Liver (tissue), 9 donors: Measurements from ENCODE around the gene SLIT2. TPM values are rescaled to one million over a fixed set of nuclear protein-coding genes. Genes with fewer than 3 reads are reported as not detected.

Experiments used
- DNase-seq: peaks from one replicate; pipeline ENCODE4 v3.0.0-alpha.2; 2017; ENCODE audit warnings: low spot score
- H3K27ac ChIP-seq, 2 donors: one replicate each; pipeline ENCODE4 v1.7.0; 2013; ENCODE audit warnings: inconsistent platforms in 2 of 2, low read length in 2 of 2, control low read depth in 1 of 2, low read depth in 1 of 2, mild to moderate bottlenecking in 1 of 2
- H3K27me3 ChIP-seq, 4 donors: one replicate each; pipeline versions ENCODE4 v1.6.1 to v1.7.0; 2013; ENCODE audit warnings: low read length in 3 of 4, inconsistent platforms in 1 of 4, mild to moderate bottlenecking in 1 of 4, moderate library complexity in 1 of 4; ENCODE audit not compliant: control insufficient read depth in 4 of 4, insufficient read depth in 4 of 4
- H3K36me3 ChIP-seq, 4 donors: one replicate each; pipeline versions ENCODE4 v1.6.1 to v1.7.0; 2013; ENCODE audit warnings: low read length in 3 of 4, mild to moderate bottlenecking in 3 of 4, low read depth in 1 of 4, moderate library complexity in 1 of 4; ENCODE audit not compliant: control insufficient read depth in 4 of 4, insufficient read depth in 3 of 4
- H3K4me1 ChIP-seq, 4 donors: one replicate each; pipeline versions ENCODE4 v1.6.1 to v1.7.0; 2013; ENCODE audit warnings: low read length in 3 of 4, mild to moderate bottlenecking in 3 of 4, moderate library complexity in 1 of 4; ENCODE audit not compliant: control insufficient read depth in 4 of 4, insufficient read depth in 4 of 4
- H3K4me3 ChIP-seq, 3 donors: one replicate each; pipeline versions ENCODE4 v1.6.1 to v1.7.0; 2013; ENCODE audit warnings: low read length in 3 of 3, control low read depth in 1 of 3, low read depth in 1 of 3, mild to moderate bottlenecking in 1 of 3
- H3K9ac ChIP-seq, 2 donors: one replicate each; pipeline ENCODE4 v1.7.0; 2013; ENCODE audit warnings: low read length in 2 of 2, mild to moderate bottlenecking in 2 of 2, moderate library complexity in 2 of 2, control low read depth in 1 of 2, low read depth in 1 of 2
- H3K9me3 ChIP-seq, 4 donors: one replicate each; pipeline versions ENCODE4 v1.6.1 to v1.7.0; 2013; ENCODE audit warnings: low read length in 3 of 4; ENCODE audit not compliant: control insufficient read depth in 4 of 4
- FOXA2 ChIP-seq: IDR thresholded peaks from 2 replicates; pipeline ENCODE4 v1.6.1; 2016; ENCODE audit warnings: antibody characterized with exemption
- JUND ChIP-seq, 2 donors: IDR thresholded peaks; 2 replicates each; pipeline ENCODE4 v1.6.1; 2016; ENCODE audit warnings: antibody characterized with exemption in 2 of 2
- NR2F2 ChIP-seq: IDR thresholded peaks from 2 replicates; pipeline ENCODE4 v1.6.1; 2016; ENCODE audit warnings: antibody characterized with exemption
- SP1 ChIP-seq: IDR thresholded peaks from 2 replicates; pipeline ENCODE4 v1.6.1; 2018; ENCODE audit warnings: antibody characterized with exemption, mild to moderate bottlenecking
- TAF1 ChIP-seq: conservative IDR thresholded peaks from 2 replicates; pipeline ENCODE4 v1.6.1; 2016; ENCODE audit warnings: antibody characterized with exemption, mild to moderate bottlenecking
- YY1 ChIP-seq: IDR thresholded peaks from 2 replicates; pipeline ENCODE4 v1.6.1; 2016; ENCODE audit warnings: antibody characterized with exemption, mild to moderate bottlenecking
- WGBS: extraction: QIAGEN DNeasy Blood & Tissue Kit; methylation state at CpG from one replicate; pipeline ENCODE4 v1.1.7; 2013; 5-methylcytosine and 5-hydroxymethylcytosine counted together
- polyA plus RNA-seq, 2 donors: library from polyadenylated mRNA; stranded (reverse) in 1 of 2; unstranded in 1 of 2; fragments of 200-250 nt in 1 of 2; fragments of >200 nt in 1 of 2; fragmentation: Nextera tagmentation in 1 of 2; extraction: Ambion mirVana in 1 of 2; gene quantifications; one replicate each; pipeline versions ENCODE4 v1.2.1 to v1.2.3, GENCODE V29; 2013 to 2015
- total RNA-seq, 2 donors: library from RNA; depleted of rRNA; stranded (reverse); fragments of >200 nt; gene quantifications; one replicate each; pipeline ENCODE4 v1.2.3, GENCODE V29; 2014
- TF ChIP-seq, protein P1 (sequence below): IDR thresholded peaks from 2 replicates; pipeline ENCODE4 v1.6.1; 2016; ENCODE audit warnings: antibody characterized with exemption
- TF ChIP-seq, protein P2 (sequence below): IDR thresholded peaks from 2 replicates; pipeline ENCODE4 v1.6.1; 2016; ENCODE audit warnings: antibody characterized with exemption, mild to moderate bottlenecking
- TF ChIP-seq, protein P3 (sequence below): IDR thresholded peaks from 2 replicates; pipeline ENCODE4 v1.6.1; 2016; ENCODE audit warnings: antibody characterized with exemption
- TF ChIP-seq, protein P4 (sequence below): fragments of 150-350 bp; IDR thresholded peaks from 2 replicates; pipeline ENCODE4 v1.5.1; 2017; ENCODE audit warnings: improper control_type of control experiment, low read depth, low read length; ENCODE audit not compliant: missing input control
- TF ChIP-seq, protein P5 (sequence below): IDR thresholded peaks from 2 replicates; pipeline ENCODE4 v1.6.1; 2016; ENCODE audit warnings: antibody characterized with exemption
- donor health status: healthy.
- donor health status: healthy.
- donor health status: healthy.
- donor health status: healthy.
- donor health status: healthy.

Gene SLIT2
- total and polyA plus RNA-seq, 4 donors: 0.44 to 2.3 (median 1.2) TPM

DNA sequence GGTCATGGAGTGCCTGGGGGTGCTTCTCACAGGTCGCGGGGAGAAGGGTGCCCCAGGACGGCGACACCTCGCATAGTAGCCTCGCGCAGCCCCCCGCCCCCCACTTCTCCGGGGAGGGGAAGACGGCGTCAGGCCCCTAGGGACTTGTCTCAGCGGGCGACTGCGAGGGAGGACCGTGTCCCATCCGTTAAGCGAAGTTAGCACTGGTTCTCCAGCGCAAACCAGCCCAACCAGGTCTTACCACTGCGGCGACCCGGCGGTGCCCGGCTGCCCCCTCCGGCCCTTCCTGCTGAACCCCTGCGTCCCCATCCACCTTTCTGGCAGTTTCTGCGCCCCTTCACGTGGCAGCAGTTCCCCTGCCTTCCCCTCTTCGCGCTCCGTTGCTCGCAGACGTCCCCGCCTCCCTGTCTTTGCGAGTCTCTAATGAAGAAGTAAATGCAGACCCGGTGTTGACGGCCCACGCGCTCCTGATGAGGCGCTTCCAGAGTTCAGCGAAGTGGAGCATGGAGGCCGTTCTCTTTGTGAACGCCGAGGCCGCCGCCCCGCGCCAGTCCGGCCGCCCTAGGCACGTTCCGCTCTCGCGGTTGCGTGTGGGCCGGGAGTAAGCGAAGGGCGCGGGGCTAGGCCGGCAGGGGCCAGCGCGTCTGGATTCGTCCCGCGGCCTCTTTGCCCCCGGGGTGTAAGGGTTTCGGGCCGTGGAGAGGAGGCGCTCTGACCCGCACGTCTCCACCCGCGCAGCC lies 3.0 kb downstream of the SLIT2 start:
- Histone ChIP-seq H3K4me3 (peak overlapping the region in 2 of 3 donors; percentile 7 to 68), H3K27ac (no peak overlapping the region), H3K9ac (no peak overlapping the region), H3K4me1 (peaks cover 0 to 42% (median 25%) of the 10 kb centered on the region in 4 donors), H3K9me3 (no peaks in the 10 kb centered on the region), H3K36me3 (no peaks in the 10 kb centered on the region), H3K27me3 (peaks cover 0 to 8% (median 2%) of the 10 kb centered on the region in 4 donors)
- TF ChIP-seq NR2F2 (no peak), TAF1 (no peak), JUND (IDR thresholded peaks at IDR 0.05) (no peak), FOXA2 (no peak)
- no peak for DNase-seq
- 8% methylated on average over 72 of the region's 72 CpGs for WGBS

DNA sequence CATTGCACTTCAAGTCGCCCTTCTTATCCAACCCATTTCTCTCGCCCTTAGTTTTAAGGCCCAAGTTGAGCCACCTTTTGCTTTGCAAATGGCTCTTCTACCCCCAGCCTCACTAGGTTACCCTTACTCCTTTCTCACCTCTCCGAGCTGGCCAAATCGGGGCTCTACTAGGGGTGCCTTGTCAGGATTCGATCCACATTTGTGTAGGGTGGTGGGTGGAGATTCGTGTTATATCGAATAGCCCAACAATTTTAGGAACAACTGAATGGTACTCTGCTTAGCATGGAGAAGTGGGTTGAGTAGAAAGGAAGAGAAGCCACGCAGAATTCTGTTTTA lies 3.5 kb downstream of the SLIT2 start:
- TF ChIP-seq JUND (IDR thresholded peaks at IDR 0.05) (no peak), FOXA2 (no peak)
- TF ChIP-seq, protein P1, sequence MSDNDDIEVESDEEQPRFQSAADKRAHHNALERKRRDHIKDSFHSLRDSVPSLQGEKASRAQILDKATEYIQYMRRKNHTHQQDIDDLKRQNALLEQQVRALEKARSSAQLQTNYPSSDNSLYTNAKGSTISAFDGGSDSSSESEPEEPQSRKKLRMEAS: no peak
- WGBS: 31% methylated on average over 8 of the region's 8 CpGs
- Histone ChIP-seq H3K27ac (no peak overlapping the region), H3K4me1 (peaks cover 0 to 42% (median 25%) of the 10 kb centered on the region in 4 donors), H3K27me3 (peaks cover 0 to 8% (median 2%) of the 10 kb centered on the region in 4 donors), H3K36me3 (no peaks in the 10 kb centered on the region), H3K4me3 (peak overlapping the region in 1 of 3 donors; percentile 68), H3K9ac (no peak overlapping the region), H3K9me3 (no peaks in the 10 kb centered on the region)
- DNase-seq: no peak

DNA sequence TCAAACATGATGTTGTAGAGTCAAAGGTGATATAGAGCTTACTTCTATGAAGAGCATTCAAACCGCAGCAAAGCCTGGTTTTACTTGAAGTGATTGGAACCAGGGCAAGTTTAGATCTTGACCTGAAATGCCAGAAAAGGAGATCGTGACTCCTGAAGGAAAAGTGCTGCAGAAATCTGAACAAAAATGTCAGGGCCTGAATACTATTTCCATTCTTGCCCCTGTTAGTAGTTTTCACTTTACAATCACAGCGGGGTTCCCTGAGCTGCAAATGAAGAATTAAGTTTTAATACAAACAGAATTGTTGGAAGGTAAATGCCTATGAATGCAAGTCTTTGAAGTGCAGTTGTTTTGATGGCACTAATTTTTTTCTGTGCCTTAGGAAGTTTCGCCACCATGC lies 4.1 kb downstream of the SLIT2 start:
- no peak for DNase-seq
- Histone ChIP-seq H3K9ac (no peak overlapping the region), H3K27ac (no peak overlapping the region), H3K27me3 (peaks cover 0 to 8% (median 2%) of the 10 kb centered on the region in 4 donors), H3K4me3 (no peak overlapping the region), H3K9me3 (no peaks in the 10 kb centered on the region), H3K4me1 (peaks cover 0 to 42% (median 25%) of the 10 kb centered on the region in 4 donors), H3K36me3 (no peaks in the 10 kb centered on the region)
- 73% methylated on average over 4 of the region's 4 CpGs for WGBS
- TF ChIP-seq, protein P2, sequence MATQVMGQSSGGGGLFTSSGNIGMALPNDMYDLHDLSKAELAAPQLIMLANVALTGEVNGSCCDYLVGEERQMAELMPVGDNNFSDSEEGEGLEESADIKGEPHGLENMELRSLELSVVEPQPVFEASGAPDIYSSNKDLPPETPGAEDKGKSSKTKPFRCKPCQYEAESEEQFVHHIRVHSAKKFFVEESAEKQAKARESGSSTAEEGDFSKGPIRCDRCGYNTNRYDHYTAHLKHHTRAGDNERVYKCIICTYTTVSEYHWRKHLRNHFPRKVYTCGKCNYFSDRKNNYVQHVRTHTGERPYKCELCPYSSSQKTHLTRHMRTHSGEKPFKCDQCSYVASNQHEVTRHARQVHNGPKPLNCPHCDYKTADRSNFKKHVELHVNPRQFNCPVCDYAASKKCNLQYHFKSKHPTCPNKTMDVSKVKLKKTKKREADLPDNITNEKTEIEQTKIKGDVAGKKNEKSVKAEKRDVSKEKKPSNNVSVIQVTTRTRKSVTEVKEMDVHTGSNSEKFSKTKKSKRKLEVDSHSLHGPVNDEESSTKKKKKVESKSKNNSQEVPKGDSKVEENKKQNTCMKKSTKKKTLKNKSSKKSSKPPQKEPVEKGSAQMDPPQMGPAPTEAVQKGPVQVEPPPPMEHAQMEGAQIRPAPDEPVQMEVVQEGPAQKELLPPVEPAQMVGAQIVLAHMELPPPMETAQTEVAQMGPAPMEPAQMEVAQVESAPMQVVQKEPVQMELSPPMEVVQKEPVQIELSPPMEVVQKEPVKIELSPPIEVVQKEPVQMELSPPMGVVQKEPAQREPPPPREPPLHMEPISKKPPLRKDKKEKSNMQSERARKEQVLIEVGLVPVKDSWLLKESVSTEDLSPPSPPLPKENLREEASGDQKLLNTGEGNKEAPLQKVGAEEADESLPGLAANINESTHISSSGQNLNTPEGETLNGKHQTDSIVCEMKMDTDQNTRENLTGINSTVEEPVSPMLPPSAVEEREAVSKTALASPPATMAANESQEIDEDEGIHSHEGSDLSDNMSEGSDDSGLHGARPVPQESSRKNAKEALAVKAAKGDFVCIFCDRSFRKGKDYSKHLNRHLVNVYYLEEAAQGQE: no peak
- TF ChIP-seq, protein P3, sequence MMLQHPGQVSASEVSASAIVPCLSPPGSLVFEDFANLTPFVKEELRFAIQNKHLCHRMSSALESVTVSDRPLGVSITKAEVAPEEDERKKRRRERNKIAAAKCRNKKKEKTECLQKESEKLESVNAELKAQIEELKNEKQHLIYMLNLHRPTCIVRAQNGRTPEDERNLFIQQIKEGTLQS: no peak
- TF ChIP-seq YY1 (no peak), TAF1 (no peak), JUND (IDR thresholded peaks at IDR 0.05) (no peak), FOXA2 (no peak), SP1 (no peak)
- TF ChIP-seq, protein P4, sequence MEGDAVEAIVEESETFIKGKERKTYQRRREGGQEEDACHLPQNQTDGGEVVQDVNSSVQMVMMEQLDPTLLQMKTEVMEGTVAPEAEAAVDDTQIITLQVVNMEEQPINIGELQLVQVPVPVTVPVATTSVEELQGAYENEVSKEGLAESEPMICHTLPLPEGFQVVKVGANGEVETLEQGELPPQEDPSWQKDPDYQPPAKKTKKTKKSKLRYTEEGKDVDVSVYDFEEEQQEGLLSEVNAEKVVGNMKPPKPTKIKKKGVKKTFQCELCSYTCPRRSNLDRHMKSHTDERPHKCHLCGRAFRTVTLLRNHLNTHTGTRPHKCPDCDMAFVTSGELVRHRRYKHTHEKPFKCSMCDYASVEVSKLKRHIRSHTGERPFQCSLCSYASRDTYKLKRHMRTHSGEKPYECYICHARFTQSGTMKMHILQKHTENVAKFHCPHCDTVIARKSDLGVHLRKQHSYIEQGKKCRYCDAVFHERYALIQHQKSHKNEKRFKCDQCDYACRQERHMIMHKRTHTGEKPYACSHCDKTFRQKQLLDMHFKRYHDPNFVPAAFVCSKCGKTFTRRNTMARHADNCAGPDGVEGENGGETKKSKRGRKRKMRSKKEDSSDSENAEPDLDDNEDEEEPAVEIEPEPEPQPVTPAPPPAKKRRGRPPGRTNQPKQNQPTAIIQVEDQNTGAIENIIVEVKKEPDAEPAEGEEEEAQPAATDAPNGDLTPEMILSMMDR: no peak
- TF ChIP-seq, protein P5, sequence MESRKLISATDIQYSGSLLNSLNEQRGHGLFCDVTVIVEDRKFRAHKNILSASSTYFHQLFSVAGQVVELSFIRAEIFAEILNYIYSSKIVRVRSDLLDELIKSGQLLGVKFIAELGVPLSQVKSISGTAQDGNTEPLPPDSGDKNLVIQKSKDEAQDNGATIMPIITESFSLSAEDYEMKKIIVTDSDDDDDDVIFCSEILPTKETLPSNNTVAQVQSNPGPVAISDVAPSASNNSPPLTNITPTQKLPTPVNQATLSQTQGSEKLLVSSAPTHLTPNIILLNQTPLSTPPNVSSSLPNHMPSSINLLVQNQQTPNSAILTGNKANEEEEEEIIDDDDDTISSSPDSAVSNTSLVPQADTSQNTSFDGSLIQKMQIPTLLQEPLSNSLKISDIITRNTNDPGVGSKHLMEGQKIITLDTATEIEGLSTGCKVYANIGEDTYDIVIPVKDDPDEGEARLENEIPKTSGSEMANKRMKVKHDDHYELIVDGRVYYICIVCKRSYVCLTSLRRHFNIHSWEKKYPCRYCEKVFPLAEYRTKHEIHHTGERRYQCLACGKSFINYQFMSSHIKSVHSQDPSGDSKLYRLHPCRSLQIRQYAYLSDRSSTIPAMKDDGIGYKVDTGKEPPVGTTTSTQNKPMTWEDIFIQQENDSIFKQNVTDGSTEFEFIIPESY: no peak
- TF ChIP-seq, protein P1: no peak
